ENCODE results near the gene CD248. TPM values are rescaled to one million over a fixed set of nuclear protein-coding genes. Genes with fewer than 3 reads are reported as not detected.

Gene CD248
- total RNA-seq, 4 donors from 2014 or later = 4.6 to 24.8 (median 6.6) TPM

DNA sequence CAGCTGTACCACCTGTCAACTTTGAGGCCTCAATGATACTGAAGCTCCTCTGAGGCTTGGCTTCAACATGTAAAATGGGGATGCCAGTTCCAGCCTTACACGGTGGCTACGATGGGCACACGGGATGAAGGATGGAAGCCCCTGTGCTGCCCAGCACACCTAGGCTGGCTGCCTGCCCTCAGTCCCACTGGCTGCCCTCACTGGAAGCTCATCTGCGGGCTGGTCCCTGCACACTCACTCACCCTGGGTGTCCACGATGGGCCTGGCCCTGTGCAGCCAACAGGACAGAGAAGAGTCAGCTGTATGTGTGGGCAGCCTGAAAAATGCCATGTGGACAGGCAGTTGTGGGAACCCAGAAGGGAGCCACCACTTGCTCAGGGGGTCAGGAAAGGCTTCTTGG is 30.1 kb downstream of the CD248 start:
- intact Hi-C loops (cut with DNase I) = loop anchor here (5.0 kb wide), 1 partner anchor 136 kb away; the partner anchor contains the start of gene NPAS4
- no peak for TF ChIP-seq POLR2A (IDR thresholded peaks at IDR 0.05)
- TF ChIP-seq, protein P1, sequence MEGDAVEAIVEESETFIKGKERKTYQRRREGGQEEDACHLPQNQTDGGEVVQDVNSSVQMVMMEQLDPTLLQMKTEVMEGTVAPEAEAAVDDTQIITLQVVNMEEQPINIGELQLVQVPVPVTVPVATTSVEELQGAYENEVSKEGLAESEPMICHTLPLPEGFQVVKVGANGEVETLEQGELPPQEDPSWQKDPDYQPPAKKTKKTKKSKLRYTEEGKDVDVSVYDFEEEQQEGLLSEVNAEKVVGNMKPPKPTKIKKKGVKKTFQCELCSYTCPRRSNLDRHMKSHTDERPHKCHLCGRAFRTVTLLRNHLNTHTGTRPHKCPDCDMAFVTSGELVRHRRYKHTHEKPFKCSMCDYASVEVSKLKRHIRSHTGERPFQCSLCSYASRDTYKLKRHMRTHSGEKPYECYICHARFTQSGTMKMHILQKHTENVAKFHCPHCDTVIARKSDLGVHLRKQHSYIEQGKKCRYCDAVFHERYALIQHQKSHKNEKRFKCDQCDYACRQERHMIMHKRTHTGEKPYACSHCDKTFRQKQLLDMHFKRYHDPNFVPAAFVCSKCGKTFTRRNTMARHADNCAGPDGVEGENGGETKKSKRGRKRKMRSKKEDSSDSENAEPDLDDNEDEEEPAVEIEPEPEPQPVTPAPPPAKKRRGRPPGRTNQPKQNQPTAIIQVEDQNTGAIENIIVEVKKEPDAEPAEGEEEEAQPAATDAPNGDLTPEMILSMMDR (IDR thresholded peaks at IDR 0.05) = no peak
- Histone ChIP-seq H3K27ac (no peak overlapping the region), H3K36me3 (peaks cover 0 to 6% of the 10 kb centered on the region in 2 donors), H3K4me3 (replicated peaks in 1 of 3) (no peak overlapping the region), H3K27me3 (no peaks in the 10 kb centered on the region), H3K9me3 (no peaks in the 10 kb centered on the region), H3K4me1 (peaks cover 19% of the 10 kb centered on the region in 2 donors)
- DNase-seq = no peak
- 91 to 96% methylated on average over 3 to 4 of the region's 5 CpGs for WGBS, 2 donors

DNA sequence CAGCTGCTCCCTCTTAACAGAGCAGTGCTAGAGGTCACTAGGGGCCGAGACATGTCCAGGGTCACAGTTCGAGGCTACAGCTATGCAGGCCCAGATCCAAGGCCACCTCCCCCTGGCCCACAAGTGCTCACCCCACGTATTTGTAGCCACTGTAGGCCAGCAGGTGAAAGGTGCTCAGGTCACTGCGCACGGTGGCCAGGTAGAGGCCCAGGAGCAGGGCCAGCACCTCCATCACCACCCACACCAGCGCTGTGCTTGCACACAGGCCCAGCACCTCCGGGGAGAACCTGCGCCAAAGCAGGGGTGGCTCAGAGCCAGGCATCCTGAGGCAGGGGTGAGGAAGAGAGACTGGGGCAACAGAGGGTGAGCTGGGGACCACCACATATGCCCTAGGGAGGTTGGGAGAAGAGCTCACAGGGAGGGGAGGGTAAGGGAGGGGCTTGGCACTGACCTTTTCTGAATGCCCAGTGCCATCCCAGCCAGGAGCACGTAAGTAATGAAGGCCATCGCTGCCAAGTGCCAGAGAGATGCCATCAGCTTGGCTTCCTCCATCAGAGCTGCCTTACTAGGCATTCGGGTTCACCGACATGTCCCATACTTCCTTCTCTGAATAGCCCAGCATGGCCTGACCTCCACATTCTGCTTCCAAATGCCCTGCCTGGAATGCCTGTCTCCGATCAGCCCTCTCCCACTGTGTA is 31.4 kb downstream of the CD248 start:
- Histone ChIP-seq H3K27ac (no peak overlapping the region), H3K27me3 (no peaks in the 10 kb centered on the region), H3K4me3 (replicated peaks in 1 of 3) (no peak overlapping the region), H3K9me3 (no peaks in the 10 kb centered on the region), H3K4me1 (peaks cover 19% of the 10 kb centered on the region in 2 donors), H3K36me3 (peaks cover 0 to 6% of the 10 kb centered on the region in 2 donors)
- no peak for DNase-seq
- 88 to 98% methylated on average over 9 to 11 of the region's 13 CpGs for WGBS, 2 donors
- intact Hi-C loops (cut with DNase I) = loop anchor here (5.0 kb wide), 1 partner anchor 137 kb away; the partner anchor contains the start of gene NPAS4
- TF ChIP-seq, protein P1 (IDR thresholded peaks at IDR 0.05) = no peak
- no peak for TF ChIP-seq POLR2A (IDR thresholded peaks at IDR 0.05)

DNA sequence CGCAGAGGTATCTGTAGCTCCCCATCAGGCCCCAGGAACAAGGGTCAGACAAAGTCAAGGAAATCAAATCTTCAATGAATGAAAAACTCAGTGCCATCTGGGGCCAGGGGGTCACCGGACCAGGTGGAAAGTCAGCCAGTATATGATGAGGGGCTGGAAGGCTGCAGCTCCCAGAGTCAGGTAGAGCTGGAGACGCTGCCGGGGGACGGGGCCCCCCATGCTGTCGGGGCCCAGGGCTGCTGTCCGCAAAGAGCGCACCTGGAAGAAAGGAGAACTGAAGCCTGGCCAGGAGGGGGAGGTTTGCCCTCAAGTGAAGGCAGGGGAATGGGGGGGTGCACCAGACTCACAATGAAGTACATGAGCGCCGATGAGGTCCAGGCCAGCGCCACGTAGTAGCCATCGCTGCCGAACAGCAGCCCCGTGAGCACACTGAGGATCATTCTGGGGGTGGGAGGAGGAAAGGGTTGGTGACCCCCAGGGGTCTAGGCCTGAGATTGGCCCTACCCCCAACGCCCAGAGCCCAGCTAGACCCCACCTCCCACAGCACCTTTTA is 32.2 kb downstream of the CD248 start:
- DNase-seq = no peak
- intact Hi-C loops (cut with DNase I) = loop anchor here (5.0 kb wide), 1 partner anchor 138 kb away; the partner anchor contains the start of gene NPAS4
- WGBS, 2 donors = 90 to 95% methylated on average over 16 of the region's 16 CpGs
- Histone ChIP-seq H3K27me3 (no peaks in the 10 kb centered on the region), H3K4me1 (peaks cover 13 to 14% of the 10 kb centered on the region in 2 donors), H3K9me3 (no peaks in the 10 kb centered on the region), H3K36me3 (peaks cover 0 to 6% of the 10 kb centered on the region in 2 donors), H3K27ac (no peak overlapping the region), H3K4me3 (replicated peaks in 1 of 3) (no peak overlapping the region)
- no peak for TF ChIP-seq POLR2A (IDR thresholded peaks at IDR 0.05)
- TF ChIP-seq, protein P1 (IDR thresholded peaks at IDR 0.05) = no peak

DNA sequence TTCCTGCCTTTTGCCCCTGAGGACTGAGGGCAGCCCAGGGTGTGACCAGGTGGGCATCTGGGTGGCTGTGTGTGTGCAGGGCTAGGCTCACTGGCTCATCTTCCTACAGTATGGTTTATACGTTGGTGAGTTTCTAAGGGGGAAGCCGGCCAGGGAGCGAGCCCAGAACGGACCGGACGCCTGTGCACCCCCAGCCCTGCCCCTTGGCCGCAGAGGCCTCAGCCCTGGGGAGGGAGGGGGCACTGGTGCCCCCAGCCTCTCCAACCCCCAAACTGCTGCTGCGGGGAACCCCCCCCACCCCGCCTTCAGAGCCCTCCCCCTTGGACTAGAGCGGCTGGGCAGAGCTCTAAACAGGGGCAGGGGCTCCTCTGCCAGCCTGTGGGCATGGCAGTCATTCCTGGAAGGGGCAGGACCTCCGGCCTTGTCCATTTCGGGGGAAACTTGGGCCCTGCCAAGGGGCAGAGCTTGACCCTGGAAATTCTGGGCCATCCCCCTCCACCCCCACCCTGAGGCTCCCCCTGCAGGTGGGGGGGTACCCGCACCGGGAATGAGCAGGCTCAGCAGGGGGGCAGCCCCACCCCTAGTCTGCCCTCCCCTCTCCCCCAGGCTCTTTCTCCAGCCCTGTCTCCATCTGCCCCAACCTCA is 33.3 kb downstream of the CD248 start:
- no peak for DNase-seq
- intact Hi-C loops (cut with DNase I) = loop anchor here (2.0 kb wide), 1 partner anchor 61 kb away; no protein-coding TSS in a partner anchor

More for the DNA sequence above, 33.3 kb downstream of the CD248 start:
- Histone ChIP-seq H3K36me3 (peaks cover 0 to 6% of the 10 kb centered on the region in 2 donors), H3K27ac (no peak overlapping the region), H3K9me3 (no peaks in the 10 kb centered on the region), H3K4me1 (peaks cover 13 to 14% of the 10 kb centered on the region in 2 donors), H3K27me3 (no peaks in the 10 kb centered on the region), H3K4me3 (replicated peaks in 1 of 3) (no peak overlapping the region)
- no peak for TF ChIP-seq POLR2A (IDR thresholded peaks at IDR 0.05)
- TF ChIP-seq, protein P1 (IDR thresholded peaks at IDR 0.05) = no peak
- WGBS, 2 donors = 83 to 87% methylated on average over 2 to 11 of the region's 14 CpGs
